ENCODE data around the gene RCSD1. TPM values are rescaled to one million over a fixed set of nuclear protein-coding genes. Genes with fewer than 3 reads are reported as not detected.

The RCSD1 gene
- total RNA-seq, 1 donor from 2014 or later = 0.76 TPM

DNA sequence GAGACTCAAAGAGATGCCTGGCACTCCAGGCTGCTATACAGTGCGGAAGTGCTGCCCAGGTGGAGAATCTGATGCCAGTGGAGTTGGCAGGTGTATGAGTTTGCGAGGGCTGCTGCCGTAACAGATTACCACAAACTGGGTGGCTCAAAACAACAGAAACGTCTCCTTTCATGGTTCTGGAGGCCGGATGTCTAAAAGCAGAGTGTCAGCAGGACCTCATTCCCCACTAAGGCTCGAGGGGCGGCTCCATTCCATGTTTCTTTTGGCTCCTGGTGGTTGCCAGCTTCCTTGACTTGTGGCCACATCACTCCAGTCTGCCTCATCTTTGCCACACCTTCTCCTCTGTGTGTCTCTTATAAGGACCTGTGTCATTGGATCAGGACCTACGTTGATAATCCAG lies 10.0 kb downstream of the RCSD1 start:
- H3K4me1 Mint-ChIP-seq = peaks cover 24% of the 10 kb centered on the region
- no peak overlapping the region for H3K27ac Mint-ChIP-seq
- H3K9me3 Mint-ChIP-seq = no peaks in the 10 kb centered on the region
- no peaks in the 10 kb centered on the region for H3K36me3 Mint-ChIP-seq
- no peak for TF ChIP-seq CTCF (IDR thresholded peaks at IDR 0.05; ENCODE audit: unreplicated experiment)
- no peak overlapping the region for H3K4me3 Mint-ChIP-seq
- no peak for DNase-seq (ENCODE audit: low spot score in 2 of 2, unreplicated experiment in 2 of 2)
- peaks cover 17% of the 10 kb centered on the region for H3K27me3 Mint-ChIP-seq (ENCODE audit: low read depth)

GRCh38 chr1:167641786-167642500 lies 11.9 kb downstream of the RCSD1 start:
- Mint-ChIP-seq H3K4me1 (peaks cover 21% of the 10 kb centered on the region), H3K9me3 (no peaks in the 10 kb centered on the region), H3K27me3 (ENCODE audit: low read depth) (peaks cover 17% of the 10 kb centered on the region), H3K36me3 (no peaks in the 10 kb centered on the region), H3K4me3 (no peak overlapping the region), H3K27ac (no peak overlapping the region)
- no peak for TF ChIP-seq CTCF (IDR thresholded peaks at IDR 0.05; ENCODE audit: unreplicated experiment)
- no peak for DNase-seq (ENCODE audit: low spot score in 2 of 2, unreplicated experiment in 2 of 2)

GRCh38 chr1:167642501-167642826 lies 12.4 kb downstream of the RCSD1 start:
- no peak overlapping the region for H3K4me3 Mint-ChIP-seq
- no peaks in the 10 kb centered on the region for H3K9me3 Mint-ChIP-seq
- no peak for DNase-seq (ENCODE audit: low spot score in 2 of 2, unreplicated experiment in 2 of 2)
- peaks cover 17% of the 10 kb centered on the region for H3K27me3 Mint-ChIP-seq (ENCODE audit: low read depth)
- H3K27ac Mint-ChIP-seq = no peak overlapping the region
- peaks cover 16% of the 10 kb centered on the region for H3K4me1 Mint-ChIP-seq
- no peak for TF ChIP-seq CTCF (IDR thresholded peaks at IDR 0.05; ENCODE audit: unreplicated experiment)
- H3K36me3 Mint-ChIP-seq = no peaks in the 10 kb centered on the region

- no peaks in the 10 kb centered on the region for H3K9me3 Mint-ChIP-seq
- no peak overlapping the region for H3K4me3 Mint-ChIP-seq
- no peak overlapping the region for H3K27ac Mint-ChIP-seq
- no peak for DNase-seq (ENCODE audit: low spot score in 2 of 2, unreplicated experiment in 2 of 2)
- H3K4me1 Mint-ChIP-seq = peaks cover 10% of the 10 kb centered on the region
- peaks cover 15% of the 10 kb centered on the region for H3K27me3 Mint-ChIP-seq (ENCODE audit: low read depth)
- TF ChIP-seq CTCF (IDR thresholded peaks at IDR 0.05; ENCODE audit: unreplicated experiment) = no peak
- no peaks in the 10 kb centered on the region for H3K36me3 Mint-ChIP-seq
Measured at GRCh38 chr1:167643441-167643840, 13.4 kb downstream of the RCSD1 start.

DNA sequence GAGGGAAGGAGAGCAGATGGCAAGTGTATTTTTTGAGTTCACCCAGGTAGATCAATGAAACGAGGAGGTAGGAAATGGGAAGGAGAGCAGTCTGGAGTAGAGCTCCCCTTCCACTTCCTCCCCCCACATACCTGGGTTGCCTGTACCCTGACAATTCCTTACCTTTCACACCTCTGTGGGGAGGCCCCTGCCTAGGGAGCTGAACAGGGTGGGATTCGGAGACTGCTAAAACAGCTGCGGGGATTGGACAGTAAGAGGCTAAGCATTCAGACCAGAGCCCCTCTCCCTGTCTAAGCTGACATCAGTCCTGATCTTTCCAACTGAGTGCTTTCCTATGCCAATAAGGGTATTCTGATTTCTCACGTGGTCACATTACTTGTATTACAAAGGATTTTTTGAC lies 14.5 kb downstream of the RCSD1 start:
- TF ChIP-seq CTCF (IDR thresholded peaks at IDR 0.05; ENCODE audit: unreplicated experiment) = no peak
- H3K4me3 Mint-ChIP-seq = no peak overlapping the region
- no peak overlapping the region for H3K27ac Mint-ChIP-seq
- DNase-seq (ENCODE audit: low spot score in 2 of 2, unreplicated experiment in 2 of 2) = no peak
- H3K27me3 Mint-ChIP-seq (ENCODE audit: low read depth) = peaks cover 16% of the 10 kb centered on the region
- H3K9me3 Mint-ChIP-seq = no peaks in the 10 kb centered on the region
- peaks cover 10% of the 10 kb centered on the region for H3K4me1 Mint-ChIP-seq
- no peaks in the 10 kb centered on the region for H3K36me3 Mint-ChIP-seq

DNA sequence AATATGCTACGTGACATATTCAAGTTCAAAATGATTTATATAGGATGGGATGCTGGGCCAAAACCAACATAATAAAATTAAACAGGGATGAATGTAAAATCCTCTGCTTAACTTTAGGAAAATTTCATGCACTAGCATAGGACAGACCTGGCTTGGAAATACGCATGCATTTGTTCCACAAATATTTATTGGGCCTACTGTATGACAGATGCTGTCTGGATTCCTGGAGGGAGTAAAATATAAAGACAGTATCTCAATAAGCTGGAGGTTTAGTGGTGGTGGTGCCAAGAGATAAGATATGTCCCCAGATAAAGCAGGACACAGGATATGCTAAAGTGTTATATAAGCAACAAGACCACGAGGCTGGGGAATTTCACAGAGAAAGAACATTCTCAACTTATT lies 15.1 kb downstream of the RCSD1 start:
- Mint-ChIP-seq H3K27ac (no peak overlapping the region), H3K9me3 (no peaks in the 10 kb centered on the region), H3K27me3 (ENCODE audit: low read depth) (peaks cover 16% of the 10 kb centered on the region), H3K4me1 (peaks cover 10% of the 10 kb centered on the region), H3K36me3 (no peaks in the 10 kb centered on the region), H3K4me3 (no peak overlapping the region)
- no peak for TF ChIP-seq CTCF (IDR thresholded peaks at IDR 0.05; ENCODE audit: unreplicated experiment)
- no peak for DNase-seq (ENCODE audit: low spot score in 2 of 2, unreplicated experiment in 2 of 2)
